A549 (cell line): ENCODE measurements around the gene DOCK11. TPM values are rescaled to one million over a fixed set of nuclear protein-coding genes. Genes with fewer than 3 reads are reported as not detected.

Source experiments
- ATAC-seq, 2 experiments: fragments of 200-7000 bp in 1 of 2; fragments of >200 bp in 1 of 2; cut with Nextera tagmentation in 1 of 2; cut with Tn5 transposase in 1 of 2; 3 replicates each; pipeline versions ENCODE4 v1.8.0 to v1.9.1; 2018 to 2020; ENCODE audit warnings: mild to moderate bottlenecking in 1 of 2, moderate library complexity in 1 of 2
- CTCF ChIA-PET: fragments of 300-600 bp; sonication (Branson Sonifier 250); formaldehyde crosslinking; extraction: SDS; loops from one replicate; lab custom pipeline; 2021; ENCODE audit warnings: antibody characterized with exemption, inconsistent platforms; lab: Yijun Ruan, JAX
- POLR2A ChIA-PET: fragments of 350-600 bp; formaldehyde crosslinking; extraction: SDS; loops from one replicate; lab custom pipeline; 2021; ENCODE audit warnings: antibody characterized with exemption, inconsistent platforms; lab: Yijun Ruan, JAX
- DNase-seq, 2 experiments: peaks; one replicate each; pipeline versions ENCODE4 v3.0.0 to v3.0.0-alpha.2; 2011 to 2016; ENCODE audit warnings: low read depth in 1 of 2, low spot score in 1 of 2
- FAIRE-seq: peaks from 2 replicates; lab custom pipeline; 2011; peaks lifted over from hg19 to GRCh38; lab: Jason Lieb, UNC
- H3K27ac ChIP-seq, 2 experiments: fragments of >200 bp; sonication (Bioruptor Twin); formaldehyde crosslinking; 3 replicates each; pipeline ENCODE4 v1.5.1; 2016 to 2017
- H3K4me1 ChIP-seq: fragments of >200 bp; sonication (Bioruptor Twin); formaldehyde crosslinking; 3 replicates; pipeline ENCODE4 v1.6.1; 2016
- H3K4me2 ChIP-seq: fragments of >200 bp; sonication (Bioruptor Twin); formaldehyde crosslinking; 3 replicates; pipeline ENCODE4 v1.6.1; 2016
- H3K4me3 ChIP-seq: fragments of >200 bp; sonication (Bioruptor Twin); formaldehyde crosslinking; 3 replicates; pipeline ENCODE4 v1.5.1; 2016
- H3K9me3 ChIP-seq: fragments of >200 bp; sonication (Bioruptor Twin); formaldehyde crosslinking; 3 replicates; pipeline ENCODE4 v1.6.1; 2016
- CEBPB ChIP-seq, 2 experiments: fragments of >200 bp in 1 of 2; sonication (Bioruptor Twin) in 1 of 2; formaldehyde crosslinking in 1 of 2; IDR thresholded peaks; 2 replicates each; pipeline ENCODE4 v1.6.1; 2012 to 2016
- CHD4 ChIP-seq: fragments of 200-600 bp; sonication (generic); IDR thresholded peaks from 2 replicates; pipeline ENCODE4 v1.6.1; 2016; ENCODE audit warnings: antibody characterized with exemption, mild to moderate bottlenecking, borderline replicate concordance
- EHF ChIP-seq: fragments of 250-450 bp; sonication (Bioruptor Pico); IDR thresholded peaks from 2 replicates; pipeline ENCODE4 v1.5.0; 2020; ENCODE audit warnings: mild to moderate bottlenecking
- EHMT2 ChIP-seq: fragments of 200-600 bp; sonication (generic); IDR thresholded peaks from 2 replicates; pipeline ENCODE4 v1.6.1; 2016; ENCODE audit warnings: antibody characterized with exemption, low read depth, mild to moderate bottlenecking, moderate library complexity
- FOSL2 ChIP-seq, 2 experiments: fragments of 450-650 bp in 1 of 2; fragments of >200 bp in 1 of 2; sonication (Bioruptor Twin) in 1 of 2; formaldehyde crosslinking; IDR thresholded peaks; 2 replicates each; pipeline versions ENCODE4 v1.5.0 to v1.6.1; 2016 to 2020; ENCODE audit warnings: mild to moderate bottlenecking in 1 of 2, moderate library complexity in 1 of 2
- HDAC2 ChIP-seq: fragments of 200-600 bp; sonication (generic); IDR thresholded peaks from 2 replicates; pipeline ENCODE4 v1.6.1; 2016
- KDM1A ChIP-seq: fragments of 200-600 bp; sonication (generic); IDR thresholded peaks from 2 replicates; pipeline ENCODE4 v1.6.1; 2016; ENCODE audit warnings: low read depth, mild to moderate bottlenecking
- NR3C1 ChIP-seq: fragments of >200 bp; sonication (Bioruptor Twin); formaldehyde crosslinking; IDR thresholded peaks from 3 replicates; pipeline ENCODE4 v1.6.1; 2017
- PHF8 ChIP-seq: fragments of 200-600 bp; sonication (generic); IDR thresholded peaks from 2 replicates; pipeline ENCODE4 v1.6.1; 2016; ENCODE audit warnings: low read depth, mild to moderate bottlenecking, antibody characterized with exemption, moderate library complexity, borderline replicate concordance
- REST ChIP-seq: fragments of 200-600 bp; sonication (generic); IDR thresholded peaks from 2 replicates; pipeline ENCODE4 v1.6.1; 2016; ENCODE audit warnings: antibody characterized with exemption, mild to moderate bottlenecking, moderate library complexity
- SMC3 ChIP-seq: fragments of >200 bp; sonication (Bioruptor Twin); formaldehyde crosslinking; IDR thresholded peaks from 3 replicates; pipeline ENCODE4 v1.6.1; 2018; ENCODE audit warnings: inconsistent platforms
- TP53 ChIP-seq: fragments of 250-450 bp; sonication (Bioruptor Pico); IDR thresholded peaks from 2 replicates; pipeline ENCODE4 v1.5.0; 2021; ENCODE audit warnings: mild to moderate bottlenecking, moderate library complexity
- WGBS: methylation state at CpG from one replicate; pipeline ENCODE4 v1.1.6; 2017; ENCODE audit errors: missing lambda C conversion rate; 5-methylcytosine and 5-hydroxymethylcytosine counted together
- polyA plus RNA-seq, 4 experiments: library from polyadenylated mRNA; depleted of rRNA in 3 of 4; stranded (reverse); fragments of >200 nt; fragmentation: RNase III in 1 of 4; extraction: RNeasy Plus Mini Kit Qiagen cat#74134 plus additional on column Dnase treatment in 1 of 4; gene quantifications; 2 replicates in 3 of 4; 3 replicates in 1 of 4; pipeline ENCODE4 v1.2.3, GENCODE V29; 2011 to 2017
- TF ChIP-seq, protein P1 (sequence below): fragments of 150-350 bp; IDR thresholded peaks from 2 replicates; pipeline ENCODE4 v1.6.1; 2014; ENCODE audit warnings: low read depth, mild to moderate bottlenecking, low read length

DOCK11 gene
- polyA plus RNA-seq, 2 of the 4 experiments (the other 2 are of a cell fraction): 5.8 to 9.5 TPM

- no peak for TF ChIP-seq PHF8
- TF ChIP-seq CHD4: no peak
- TF ChIP-seq EHF (CRISPR knock-in tag): no peak
- TF ChIP-seq KDM1A: no peak
- TF ChIP-seq, protein P1, sequence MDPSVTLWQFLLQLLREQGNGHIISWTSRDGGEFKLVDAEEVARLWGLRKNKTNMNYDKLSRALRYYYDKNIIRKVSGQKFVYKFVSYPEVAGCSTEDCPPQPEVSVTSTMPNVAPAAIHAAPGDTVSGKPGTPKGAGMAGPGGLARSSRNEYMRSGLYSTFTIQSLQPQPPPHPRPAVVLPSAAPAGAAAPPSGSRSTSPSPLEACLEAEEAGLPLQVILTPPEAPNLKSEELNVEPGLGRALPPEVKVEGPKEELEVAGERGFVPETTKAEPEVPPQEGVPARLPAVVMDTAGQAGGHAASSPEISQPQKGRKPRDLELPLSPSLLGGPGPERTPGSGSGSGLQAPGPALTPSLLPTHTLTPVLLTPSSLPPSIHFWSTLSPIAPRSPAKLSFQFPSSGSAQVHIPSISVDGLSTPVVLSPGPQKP: no peak
- TF ChIP-seq SMC3: no peak
- TF ChIP-seq EHMT2: no peak
- no peak for TF ChIP-seq HDAC2
Observed at GRCh38 chrX:118513120-118513898, 17.7 kb downstream of the DOCK11 start (continued).

DNA sequence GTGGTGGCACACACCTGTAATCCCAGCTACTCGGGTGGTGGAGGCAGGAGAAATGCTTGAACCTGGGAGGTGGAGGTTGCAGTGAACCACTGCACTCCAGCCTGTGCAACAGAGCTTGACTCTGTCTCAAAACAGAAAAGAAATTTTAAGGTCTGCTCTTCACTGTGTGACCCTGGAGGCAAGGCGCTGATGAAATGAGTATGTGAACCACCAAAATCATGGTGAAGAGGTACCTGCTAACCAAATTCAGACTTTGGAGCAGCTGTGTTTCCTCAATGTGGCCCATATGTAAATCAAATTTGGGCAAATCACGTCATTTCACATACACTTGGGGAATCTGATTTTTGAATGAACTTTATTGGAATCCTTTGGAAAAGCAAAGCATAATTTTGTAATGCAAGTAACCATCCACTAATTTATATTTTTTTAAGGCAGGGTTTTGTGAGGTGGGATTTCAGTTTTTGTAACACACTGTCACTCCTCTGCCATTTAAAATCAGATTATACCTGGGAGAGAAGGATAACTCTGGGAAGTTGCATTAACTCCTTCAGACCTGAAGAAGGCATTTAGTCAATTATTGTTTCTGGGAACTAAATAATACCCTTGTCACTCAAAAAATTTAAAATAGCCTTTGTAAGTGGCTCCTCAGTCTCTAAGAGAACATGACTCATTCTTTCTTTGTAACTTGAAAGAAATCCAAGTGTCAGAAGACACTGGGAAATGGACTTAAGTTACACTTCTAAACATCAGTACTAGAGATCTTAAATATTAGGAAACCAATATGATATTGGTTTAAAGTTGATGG, 24.0 kb downstream of the DOCK11 start:
- ChIA-PET POLR2A (no interaction called here), CTCF (no interaction called here)
- H3K9me3 ChIP-seq: no peaks in the 10 kb centered on the region
- no peak for ATAC-seq
- H3K4me1 ChIP-seq: peaks cover 21% of the 10 kb centered on the region
- peak overlapping the region; percentile 30 to 72; a peak in 4 of 6 replicates for H3K27ac ChIP-seq
- no peak for TF ChIP-seq FOSL2 (IDR thresholded peaks at IDR 0.05)
- TF ChIP-seq FOSL2 (CRISPR knock-in tag; IDR thresholded peaks at IDR 0.05): peak; percentile 17; the same call in 1 of the 2 replicates
- TF ChIP-seq NR3C1: no peak
- no peak for FAIRE-seq
- 74% methylated on average over 3 of the region's 3 CpGs for WGBS
- no peak overlapping the region for H3K4me3 ChIP-seq
- peak overlapping the region; percentile 67 for H3K4me2 ChIP-seq
- DNase-seq: no peak

DNA sequence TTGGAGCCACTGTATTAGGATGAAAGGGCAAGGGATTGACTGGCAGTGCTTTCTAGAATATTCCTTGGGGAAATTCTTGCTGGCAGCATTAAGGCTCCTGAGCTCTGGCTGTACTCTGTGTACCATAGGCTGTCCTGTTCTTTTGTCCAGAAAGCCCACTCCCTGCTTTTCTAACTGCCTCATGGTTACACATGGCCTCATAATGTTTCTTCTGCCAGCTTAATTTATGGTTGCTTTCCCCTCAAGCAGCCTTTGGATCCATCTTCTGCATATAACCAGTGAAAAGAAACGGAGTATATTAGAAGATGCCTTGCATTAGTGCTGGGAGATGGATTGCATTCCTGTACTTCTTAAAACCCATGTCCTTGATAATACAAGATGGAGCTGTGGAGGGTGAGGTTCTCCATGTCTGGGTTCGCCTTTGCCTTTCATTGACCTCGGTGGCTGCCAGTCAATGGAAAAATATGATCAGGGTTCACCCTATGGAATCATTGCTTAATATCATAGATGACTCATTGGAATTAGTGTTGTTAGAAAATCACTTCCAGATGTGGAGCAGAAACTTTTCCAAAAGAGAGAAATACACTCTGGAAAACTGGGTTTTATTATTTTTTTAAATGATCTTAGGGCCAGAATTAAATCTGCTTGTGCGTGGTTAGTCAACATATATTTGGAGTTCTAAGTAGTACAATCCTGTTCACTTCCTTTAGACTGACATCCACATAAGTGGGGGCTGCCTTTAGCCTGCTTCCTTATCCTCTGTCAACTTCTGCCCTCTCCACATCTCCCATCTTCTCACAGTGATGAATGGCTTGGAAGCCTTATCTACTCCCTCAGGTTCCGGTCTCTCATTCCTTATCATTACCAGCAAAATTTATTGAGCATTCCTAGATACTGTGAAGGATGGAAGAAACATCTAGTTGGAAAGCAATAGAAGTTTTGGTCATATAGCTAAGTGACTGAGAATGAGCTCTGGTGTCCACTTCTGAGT, 24.9 kb downstream of the DOCK11 start:
- CTCF ChIA-PET: interaction anchor here (1.6 kb wide), 1 partner anchor 11 kb away, joined by 3 read pairs; no protein-coding TSS in a partner anchor
- Histone ChIP-seq H3K4me3 (no peak overlapping the region), H3K4me2 (peak overlapping the region; percentile 67), H3K27ac (peak overlapping the region; percentile 48 to 72; a peak in 4 of 6 replicates), H3K9me3 (no peaks in the 10 kb centered on the region), H3K4me1 (peaks cover 21% of the 10 kb centered on the region)
- 88% methylated on average over 5 of the region's 5 CpGs for WGBS
- POLR2A ChIA-PET: no interaction called here
- peak; percentile 77 for FAIRE-seq
- TF ChIP-seq HDAC2 (no peak), FOSL2 (IDR thresholded peaks at IDR 0.05) (no peak), FOSL2 (CRISPR knock-in tag; IDR thresholded peaks at IDR 0.05) (peak; percentile 17; the same call in 1 of the 2 replicates), SMC3 (no peak), EHMT2 (no peak), CEBPB (IDR thresholded peaks at IDR 0.05) (peak in 1 of 2 experiments; percentile 21; a peak in 1 of 4 replicates)
- DNase-seq: no peak
- no peak for ATAC-seq

GRCh38 chrX:118521435-118521834, 25.8 kb downstream of the DOCK11 start:
- no peaks in the 10 kb centered on the region for H3K9me3 ChIP-seq
- no peak overlapping the region for H3K4me3 ChIP-seq
- FAIRE-seq: no peak
- H3K27ac ChIP-seq: peak overlapping the region in 1 of 2 experiments; percentile 48; a peak in 1 of 6 replicates
- ChIA-PET CTCF (interaction anchor here (1.6 kb wide), 1 partner anchor 10 kb away, joined by 3 read pairs; no protein-coding TSS in a partner anchor), POLR2A (no interaction called here)
- no peak overlapping the region for H3K4me2 ChIP-seq
- DNase-seq: no peak
- TF ChIP-seq REST (no peak), TP53 (CRISPR knock-in tag) (no peak)
- TF ChIP-seq, protein P1: no peak
- whole genome bisulfite sequencing: 82% methylated on average over 3 of the region's 3 CpGs
- peaks cover 21% of the 10 kb centered on the region for H3K4me1 ChIP-seq
- no peak for ATAC-seq
